HG03521 (cell line): ENCODE results near the gene FURIN.
"Not testable (repeated sequence)": the region's sequence is repeated elsewhere in the genome, so short reads cannot be mapped to it uniquely, and the experiment has no call there.

Source experiments
- ATAC-seq: cut with Tn5 transposase; IDR thresholded peaks from one replicate; pipeline ENCODE4 v1.9.1; 2021; ENCODE audit warnings: mild to moderate bottlenecking, moderate library complexity; ENCODE audit not compliant: unreplicated experiment

Gene FURIN

DNA sequence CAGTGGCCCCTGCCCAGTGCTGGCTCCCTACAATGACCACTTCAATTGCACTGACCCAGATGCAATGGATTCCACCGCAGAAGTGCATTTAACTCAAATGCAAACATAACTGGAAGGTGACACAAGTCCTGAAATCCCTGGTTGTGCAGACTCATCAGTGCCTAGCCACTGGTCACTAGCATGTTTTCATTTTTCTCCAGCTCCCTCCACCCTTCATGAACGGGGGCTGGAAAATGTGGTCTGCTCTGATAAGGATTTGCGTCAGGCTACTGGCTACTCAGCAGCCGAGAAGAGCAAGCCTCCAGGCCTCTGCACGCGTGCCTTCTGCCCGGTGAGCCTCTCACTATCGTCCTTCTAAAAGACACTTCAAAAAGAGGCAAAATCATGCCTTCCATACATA lies 27.4 kb upstream of the FURIN start:
- ATAC-seq, result no peak

GRCh38 chr15:90844696-90845095 lies 23.7 kb upstream of the FURIN start:
- ATAC-seq, result no peak

DNA sequence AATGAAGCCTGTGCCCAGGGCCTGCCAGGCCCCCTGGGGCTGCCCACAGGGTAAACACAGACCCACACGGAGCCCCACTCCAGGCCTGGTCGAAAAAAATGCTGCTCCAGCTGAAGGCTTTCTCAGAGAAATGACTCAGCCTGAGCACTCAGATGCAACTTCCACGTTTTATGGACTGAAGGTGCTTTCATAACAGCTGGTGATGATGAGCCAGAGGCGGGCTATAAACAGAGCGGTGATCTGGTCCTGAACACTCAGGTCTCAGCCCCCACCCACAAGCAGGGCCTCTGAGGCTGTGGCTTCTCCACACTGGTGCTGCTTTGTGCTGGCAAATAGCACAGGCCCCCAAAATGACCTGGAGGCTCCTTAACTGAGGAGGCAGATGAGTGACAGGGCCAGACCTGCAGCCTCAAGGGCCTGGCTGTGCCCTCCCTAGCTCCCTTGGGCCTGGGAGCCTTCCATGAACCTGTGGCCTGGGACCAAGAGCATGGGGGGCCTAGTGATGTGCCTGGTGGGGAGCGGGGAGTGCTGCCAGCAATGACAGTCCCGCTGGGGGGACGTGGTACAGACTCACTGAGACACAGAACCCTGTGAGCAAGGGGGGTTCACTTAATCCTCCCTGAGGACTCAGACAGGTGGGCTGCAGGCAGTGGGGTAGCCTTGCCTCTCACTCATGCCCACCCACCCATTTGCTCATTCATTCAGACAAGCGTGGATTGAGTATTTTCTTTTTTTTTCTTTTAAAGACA lies 23.0 kb upstream of the FURIN start:
- ATAC-seq, result peak; percentile 65

DNA sequence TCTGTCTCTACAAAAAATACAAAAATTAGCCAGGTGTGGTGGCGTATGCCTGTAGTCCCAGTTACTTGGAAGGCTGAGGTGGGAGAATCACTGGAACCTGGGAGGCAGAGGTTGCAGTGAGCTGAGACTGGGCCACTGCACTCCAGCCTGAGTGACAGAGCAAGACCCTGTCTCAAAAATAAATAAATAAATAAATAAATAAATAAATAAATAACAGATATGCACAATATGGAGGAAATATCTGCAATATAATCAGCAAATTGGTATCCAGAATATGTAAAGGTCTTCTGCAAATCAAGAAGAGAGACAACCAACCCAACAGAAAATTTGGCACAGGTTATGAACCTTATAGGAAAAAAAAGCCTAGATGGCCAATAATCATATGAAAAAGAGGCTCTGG lies 19.0 kb upstream of the FURIN start:
- not testable (repeated sequence) for ATAC-seq

DNA sequence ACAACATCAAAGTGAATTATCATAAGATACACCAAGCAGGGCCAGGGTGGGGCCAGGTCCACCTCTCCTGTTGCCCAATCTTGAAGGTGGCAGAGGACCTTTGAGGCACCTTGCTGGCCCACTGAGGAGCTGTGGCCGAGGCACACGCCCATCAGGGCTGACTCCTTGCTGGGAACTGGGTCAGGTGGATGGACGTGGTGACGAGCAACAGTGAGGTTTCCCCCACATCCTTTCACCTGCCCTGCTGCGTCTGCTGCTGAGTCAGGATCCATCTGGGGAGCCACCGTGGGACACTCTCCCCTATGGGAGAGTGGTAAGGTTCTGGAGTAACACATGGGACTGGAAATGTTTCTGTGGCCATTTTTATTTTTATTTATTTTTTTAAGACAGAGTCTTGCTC lies 17.3 kb upstream of the FURIN start:
- no peak for ATAC-seq

GRCh38 chr15:90851940-90852339 lies 16.4 kb upstream of the FURIN start:
- ATAC-seq, result no peak

- ATAC-seq, result no peak
Observed at GRCh38 chr15:90855139-90855538, 13.2 kb upstream of the FURIN start.

DNA sequence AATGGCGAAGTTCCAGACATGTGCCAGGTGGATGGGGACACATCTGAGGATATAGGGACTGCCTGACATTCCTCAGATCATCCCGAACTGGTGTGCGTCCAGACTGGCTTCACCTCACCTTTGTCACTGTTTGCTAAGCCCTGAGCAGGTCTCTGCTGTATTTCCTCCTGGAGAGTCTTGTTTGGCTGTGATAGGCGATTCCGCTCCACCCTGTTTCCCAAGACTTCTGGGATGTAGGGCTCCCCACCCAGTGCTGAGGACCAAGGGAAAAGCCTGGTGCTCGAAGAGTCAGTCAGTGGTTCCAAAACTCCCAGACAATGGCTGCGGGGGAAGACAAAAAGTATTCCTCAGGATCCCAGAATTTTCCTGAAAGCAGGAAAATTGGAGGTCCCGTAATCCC lies 11.1 kb upstream of the FURIN start:
- ATAC-seq, result no peak

- ATAC-seq, result no peak
Observed at GRCh38 chr15:90857883-90858443, 10.4 kb upstream of the FURIN start.

DNA sequence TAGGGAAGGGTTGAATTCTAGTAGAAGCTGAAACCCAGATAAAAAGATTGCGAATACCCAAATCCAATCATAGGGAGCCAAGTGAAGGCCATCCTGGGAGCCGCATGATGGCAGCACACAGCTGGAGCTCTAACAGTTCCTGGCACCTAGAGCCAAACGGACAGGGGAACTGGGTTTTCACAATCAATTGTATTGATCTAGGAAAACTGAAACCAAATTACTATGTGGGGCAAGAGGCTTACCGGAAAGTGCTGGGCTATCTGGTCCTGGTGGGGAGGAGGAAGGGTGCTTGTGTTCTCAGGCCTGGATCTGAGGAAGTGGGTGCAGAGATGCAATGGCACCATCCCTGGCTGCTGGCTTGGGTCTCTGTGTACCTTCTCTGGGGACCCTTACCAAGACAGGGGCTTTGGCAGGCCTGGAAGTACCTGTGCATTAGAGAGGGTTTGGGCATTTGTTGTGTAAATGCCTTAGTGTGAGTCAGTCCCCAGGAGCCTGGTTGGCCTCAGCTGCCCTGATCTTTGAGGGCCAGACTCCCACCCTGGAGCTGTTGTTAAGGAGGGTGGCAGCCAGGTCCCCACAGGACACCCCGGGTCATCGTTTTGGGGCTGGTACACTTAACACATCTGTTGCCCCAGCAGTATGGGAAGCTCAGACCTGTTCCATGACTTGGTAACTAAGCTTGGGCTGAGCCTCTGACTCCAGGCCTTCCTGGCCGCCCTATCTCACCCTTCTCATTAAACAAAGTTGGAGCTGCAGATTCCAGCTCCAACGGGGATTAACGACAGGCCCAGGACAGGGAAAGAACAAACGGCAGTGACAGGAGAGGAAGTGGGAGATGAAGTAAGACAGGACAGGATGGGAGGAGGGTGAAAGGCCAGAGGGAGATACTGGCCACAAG lies 8.9 kb upstream of the FURIN start:
- no peak for ATAC-seq

DNA sequence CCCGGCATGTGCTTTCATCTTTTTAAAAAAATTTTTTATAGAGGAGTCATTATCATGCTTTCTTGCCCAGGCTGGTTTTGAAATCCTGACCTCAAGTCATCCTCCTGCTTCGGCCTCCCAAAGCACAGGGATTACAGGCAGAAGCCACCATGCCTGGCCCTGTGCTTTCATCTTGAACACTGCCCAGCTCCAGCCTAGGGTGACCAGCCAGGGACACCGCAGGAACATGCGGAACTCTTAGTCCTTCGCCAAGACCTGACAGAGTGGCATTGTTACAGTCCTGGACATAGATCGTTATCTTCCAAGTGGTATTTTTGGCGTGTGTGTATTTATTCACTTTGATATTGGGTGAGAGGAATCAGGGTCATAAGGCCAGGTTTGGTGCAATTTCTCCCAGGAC lies 7.9 kb upstream of the FURIN start:
- ATAC-seq, result no peak

GRCh38 chr15:90860942-90861675 lies 7.3 kb upstream of the FURIN start:
- no peak for ATAC-seq

DNA sequence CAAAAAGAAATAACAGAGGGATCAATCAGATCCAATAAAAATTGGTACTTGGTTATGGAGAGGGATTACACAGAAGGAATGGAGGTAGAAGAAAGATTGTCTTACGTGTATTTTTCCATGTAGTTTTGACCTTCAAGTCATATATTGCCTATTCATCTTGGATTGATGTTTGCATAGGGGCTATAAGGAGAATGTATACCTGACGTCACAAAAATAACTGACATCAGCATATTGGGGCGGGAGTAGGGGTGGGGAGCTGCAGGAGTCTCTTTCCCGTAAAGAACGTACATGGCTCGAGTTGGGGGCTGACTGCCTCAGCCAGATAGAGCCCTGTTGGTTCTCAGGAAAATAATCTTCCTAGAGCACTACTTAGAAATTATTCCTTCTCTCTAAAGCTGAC lies 5.9 kb upstream of the FURIN start:
- no peak for ATAC-seq

GRCh38 chr15:90862964-90863778 lies 5.2 kb upstream of the FURIN start:
- ATAC-seq, result no peak

DNA sequence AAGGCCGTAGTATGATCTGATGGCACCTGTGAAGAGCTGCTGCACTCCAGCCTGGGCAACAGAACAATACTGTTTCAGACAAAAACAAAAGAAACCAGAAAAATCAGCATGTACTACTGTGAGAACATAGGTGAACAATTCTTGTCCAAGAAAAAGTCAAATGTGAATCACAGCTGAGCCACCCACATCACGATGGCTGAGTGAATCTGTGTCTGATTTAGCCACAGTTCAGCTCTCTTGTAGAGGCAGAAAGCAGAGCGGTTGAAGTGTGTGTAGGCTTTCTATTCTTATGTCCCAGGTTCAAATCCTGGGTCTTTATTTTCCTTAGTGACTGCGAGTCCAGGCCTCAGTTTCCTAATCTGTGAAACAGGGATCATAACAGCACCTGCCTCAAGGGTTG lies 4.4 kb upstream of the FURIN start:
- ATAC-seq, result no peak

GRCh38 chr15:90864507-90864906 lies 3.9 kb upstream of the FURIN start:
- ATAC-seq, result no peak

DNA sequence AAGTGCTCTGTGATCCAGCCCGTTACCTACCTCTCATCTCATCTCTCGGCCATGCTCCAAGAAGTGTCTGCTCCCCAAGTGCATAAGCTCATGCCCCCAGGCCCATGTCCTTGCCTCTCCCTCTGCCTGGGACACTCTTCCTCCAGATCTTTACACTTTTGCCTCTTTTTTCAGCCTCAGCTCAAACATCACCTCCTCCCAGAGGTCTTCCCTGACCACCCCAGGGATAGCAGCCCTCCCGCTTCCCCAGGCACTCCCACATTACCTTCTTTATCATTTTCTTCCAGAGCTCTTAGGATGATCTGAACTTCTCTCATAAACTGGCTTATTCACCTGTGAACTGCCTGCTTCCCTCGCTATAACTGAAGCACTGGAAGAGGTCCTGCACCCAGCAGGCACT lies 2.7 kb upstream of the FURIN start:
- ATAC-seq, result no peak

GRCh38 chr15:90866161-90866715 lies 2.1 kb upstream of the FURIN start:
- ATAC-seq, result no peak

GRCh38 chr15:90866800-90867199 lies 1.6 kb upstream of the FURIN start:
- no peak for ATAC-seq

DNA sequence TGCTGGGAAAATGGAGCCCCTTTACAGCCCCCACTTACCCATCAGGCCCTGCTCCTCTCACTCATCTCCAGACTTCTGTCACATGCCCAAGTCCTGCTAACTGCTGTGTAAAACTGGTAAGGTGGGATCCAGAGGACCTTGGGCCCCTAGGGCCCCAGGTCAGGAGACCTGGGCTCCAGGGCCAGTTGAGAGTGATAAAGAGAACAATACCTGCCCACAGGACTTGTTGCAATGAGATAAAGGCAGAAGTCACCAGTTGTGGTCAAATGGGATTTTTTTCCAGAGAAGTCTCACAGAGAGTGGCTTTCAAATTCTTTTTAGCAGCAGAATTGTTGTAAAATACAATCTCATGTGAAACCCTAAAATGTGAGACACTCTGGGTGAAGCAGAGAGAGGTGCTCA lies 753 bp downstream of the FURIN start:
- ATAC-seq, result no peak
